Dendritic cell treated with granulocyte-macrophage colony-stimulating factor and Interleukin-4, amounts not matched to agents 40 ng/mL and 50 ng/mL, for 4 days (primary cell): ENCODE data around the gene BDKRB1.

Experiments used
- H3K27ac Mint-ChIP-seq: one replicate; pipeline ENCODE4 v1.8.0; 2022; ENCODE audit warnings: mild to moderate bottlenecking, mixed read lengths
- H3K27me3 Mint-ChIP-seq: one replicate; pipeline ENCODE4 v1.8.0; 2022; ENCODE audit warnings: mild to moderate bottlenecking, mixed read lengths
- H3K36me3 Mint-ChIP-seq: one replicate; pipeline ENCODE4 v1.8.0; 2022; ENCODE audit warnings: low read depth, mixed read lengths
- H3K4me1 Mint-ChIP-seq: one replicate; pipeline ENCODE4 v1.8.0; 2022; ENCODE audit warnings: low read depth, mixed read lengths
- H3K4me3 Mint-ChIP-seq: one replicate; pipeline ENCODE4 v1.8.0; 2022; ENCODE audit warnings: mild to moderate bottlenecking, moderate library complexity, mixed read lengths
- H3K9me3 Mint-ChIP-seq: one replicate; pipeline ENCODE4 v1.8.0; 2022; ENCODE audit warnings: mixed read lengths
- intact Hi-C: fragments of 100-400 bp; cut with micrococcal nuclease; formaldehyde crosslinking; loops from one replicate; pipeline ENCODE4 v1.15.0; 2022

BDKRB1 gene

DNA sequence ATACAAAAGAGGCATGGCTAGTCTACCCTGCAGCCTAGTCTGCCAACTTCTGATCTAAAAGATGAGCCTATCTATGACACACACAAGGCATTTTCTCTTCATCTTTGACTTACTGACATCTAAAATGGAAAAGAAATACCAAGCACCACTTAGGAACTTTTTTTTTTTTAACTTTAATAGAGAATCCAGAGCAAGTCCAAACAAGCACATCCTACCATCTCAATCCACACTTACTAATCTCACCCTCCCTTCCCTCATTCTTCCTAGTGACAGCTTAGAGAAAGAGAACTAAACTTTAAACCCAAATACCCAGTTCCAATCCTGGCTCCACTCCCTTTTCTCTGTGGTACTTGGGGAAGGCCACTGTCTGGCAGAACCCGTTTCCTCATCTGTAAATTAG lies 31.8 kb downstream of the BDKRB1 start:
- Mint-ChIP-seq H3K9me3 (no peaks in the 10 kb centered on the region), H3K4me3 (no peak overlapping the region)

DNA sequence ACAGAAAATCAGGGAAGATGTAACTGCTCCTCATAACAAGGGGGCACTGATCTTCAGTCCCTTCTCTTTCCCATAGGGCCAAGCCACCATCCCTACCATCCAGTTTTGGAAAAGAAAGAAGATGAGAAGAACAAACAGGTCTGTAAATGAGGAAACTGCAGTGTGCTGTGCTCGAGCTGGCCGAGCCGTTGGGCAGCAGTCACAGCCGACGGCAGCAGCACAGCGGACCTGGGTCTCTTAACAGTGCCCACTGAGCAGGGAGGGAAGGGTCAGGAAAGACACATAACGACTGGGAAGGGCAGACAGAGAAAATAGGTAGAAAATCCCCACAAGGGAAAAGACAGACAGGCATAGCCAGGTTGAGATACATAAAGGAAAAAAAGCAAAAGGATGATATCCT lies 38.2 kb downstream of the BDKRB1 start:
- peaks cover 45% of the 10 kb centered on the region for H3K36me3 Mint-ChIP-seq
- no peaks in the 10 kb centered on the region for H3K27me3 Mint-ChIP-seq
- H3K27ac Mint-ChIP-seq = no peak overlapping the region
- no peaks in the 10 kb centered on the region for H3K9me3 Mint-ChIP-seq
- H3K4me1 Mint-ChIP-seq = no peaks in the 10 kb centered on the region
- H3K4me3 Mint-ChIP-seq = no peak overlapping the region
- intact Hi-C loops = no loop called here

More for the DNA sequence above, 31.8 kb downstream of the BDKRB1 start:
- intact Hi-C loops = no loop called here
- H3K27me3 Mint-ChIP-seq = no peaks in the 10 kb centered on the region
- no peak overlapping the region for H3K27ac Mint-ChIP-seq
- peaks cover 77% of the 10 kb centered on the region for H3K36me3 Mint-ChIP-seq
- H3K4me1 Mint-ChIP-seq = no peaks in the 10 kb centered on the region

DNA sequence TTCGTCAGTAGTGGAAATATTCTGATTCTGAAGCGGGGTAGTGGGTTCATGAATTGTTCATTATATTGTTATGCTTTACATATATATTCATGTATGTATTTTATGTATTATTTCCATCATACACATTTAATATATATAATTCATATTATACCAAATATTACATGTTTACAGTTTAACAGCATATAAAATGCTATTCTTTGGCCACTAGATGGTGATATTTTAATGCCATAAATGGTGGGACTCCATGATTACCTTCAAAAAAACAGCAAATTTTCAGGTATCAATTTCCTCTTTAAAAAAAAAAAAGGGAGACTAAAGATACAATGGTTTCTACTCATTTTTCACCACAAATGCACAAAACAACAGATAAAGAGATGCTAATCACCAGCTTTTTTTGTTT lies 41.0 kb downstream of the BDKRB1 start:
- no peak overlapping the region for H3K4me3 Mint-ChIP-seq
- intact Hi-C loops = loop anchor here (1.0 kb wide), 1 partner anchor 127 kb away; no protein-coding TSS in a partner anchor

DNA sequence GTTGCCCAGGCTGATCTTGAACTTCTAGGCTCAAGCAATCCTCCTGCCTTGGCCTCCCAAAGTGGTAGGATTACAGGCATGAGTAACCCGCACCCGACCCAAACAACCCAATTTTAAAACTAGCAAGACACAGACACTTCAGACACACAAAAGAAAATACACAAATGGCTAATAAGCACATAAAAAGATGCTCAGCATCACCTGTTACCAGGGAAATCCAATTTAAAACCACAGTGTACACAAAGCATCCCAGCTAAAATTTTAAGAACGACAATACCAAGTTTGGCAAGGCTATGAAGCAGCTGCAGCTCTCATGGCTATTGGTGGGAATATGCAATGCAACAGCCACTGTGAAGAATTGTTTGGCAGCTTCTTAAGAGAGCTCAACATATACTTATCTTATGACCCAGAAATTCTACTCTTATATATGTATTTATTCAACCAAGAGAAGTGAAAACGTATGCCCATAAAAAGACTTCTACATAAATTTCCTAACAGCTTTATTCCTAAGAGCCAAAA lies 42.0 kb downstream of the BDKRB1 start:
- Mint-ChIP-seq H3K27me3 (no peaks in the 10 kb centered on the region), H3K27ac (no peak overlapping the region), H3K4me1 (no peaks in the 10 kb centered on the region), H3K36me3 (peaks cover 43% of the 10 kb centered on the region), H3K4me3 (no peak overlapping the region), H3K9me3 (no peaks in the 10 kb centered on the region)
- intact Hi-C loops = loop anchor here (1.0 kb wide), 1 partner anchor 126 kb away; no protein-coding TSS in a partner anchor

More for the DNA sequence above, 41.0 kb downstream of the BDKRB1 start:
- no peaks in the 10 kb centered on the region for H3K27me3 Mint-ChIP-seq
- no peaks in the 10 kb centered on the region for H3K9me3 Mint-ChIP-seq
- no peak overlapping the region for H3K27ac Mint-ChIP-seq
- no peaks in the 10 kb centered on the region for H3K4me1 Mint-ChIP-seq
- peaks cover 37% of the 10 kb centered on the region for H3K36me3 Mint-ChIP-seq

DNA sequence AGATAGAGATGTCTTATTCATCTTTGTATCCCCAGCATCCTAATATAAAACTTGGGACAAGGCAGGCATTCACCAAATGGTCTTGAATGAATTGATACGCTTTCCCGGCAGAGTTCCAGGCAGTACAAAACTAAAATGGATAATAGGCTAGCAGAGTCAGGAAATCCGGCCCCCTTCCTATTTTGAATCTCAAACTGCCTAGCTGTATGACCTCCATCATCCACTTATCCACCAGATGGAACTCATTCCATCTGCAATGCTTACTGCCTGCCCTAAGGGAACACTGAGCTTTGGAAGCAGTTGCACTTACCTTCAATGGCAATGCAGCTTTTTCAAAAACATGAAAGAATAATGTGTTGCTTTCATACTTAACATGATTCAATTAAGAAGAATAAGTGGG lies 43.4 kb downstream of the BDKRB1 start:
- H3K4me3 Mint-ChIP-seq = no peak overlapping the region
- H3K27me3 Mint-ChIP-seq = no peaks in the 10 kb centered on the region
- peaks cover 45% of the 10 kb centered on the region for H3K36me3 Mint-ChIP-seq
- no peaks in the 10 kb centered on the region for H3K9me3 Mint-ChIP-seq
- H3K27ac Mint-ChIP-seq = no peak overlapping the region
- H3K4me1 Mint-ChIP-seq = no peaks in the 10 kb centered on the region
- intact Hi-C loops = no loop called here

DNA sequence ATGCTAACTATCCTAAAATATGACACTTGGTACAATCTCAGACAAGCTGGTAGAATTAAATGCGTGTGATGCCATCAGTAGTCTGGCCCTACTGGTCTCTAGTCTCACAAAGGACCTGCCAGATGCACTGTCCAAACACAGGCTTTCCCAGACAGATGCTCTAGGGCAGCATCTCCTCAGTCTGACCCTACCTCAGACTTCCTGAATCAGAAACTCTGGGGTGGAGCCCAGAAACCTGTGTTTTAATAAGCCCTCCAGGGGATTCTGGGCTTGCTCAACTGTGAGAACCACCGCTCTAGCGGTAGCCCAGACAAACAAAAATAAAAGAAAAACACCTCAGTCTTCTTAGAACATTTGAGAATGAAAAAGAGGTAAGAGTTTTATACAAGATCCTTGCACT lies 48.0 kb downstream of the BDKRB1 start:
- Mint-ChIP-seq H3K36me3 (peaks cover 79% of the 10 kb centered on the region), H3K4me3 (no peak overlapping the region), H3K4me1 (no peaks in the 10 kb centered on the region), H3K9me3 (no peaks in the 10 kb centered on the region), H3K27me3 (no peaks in the 10 kb centered on the region), H3K27ac (no peak overlapping the region)
- intact Hi-C loops = no loop called here

DNA sequence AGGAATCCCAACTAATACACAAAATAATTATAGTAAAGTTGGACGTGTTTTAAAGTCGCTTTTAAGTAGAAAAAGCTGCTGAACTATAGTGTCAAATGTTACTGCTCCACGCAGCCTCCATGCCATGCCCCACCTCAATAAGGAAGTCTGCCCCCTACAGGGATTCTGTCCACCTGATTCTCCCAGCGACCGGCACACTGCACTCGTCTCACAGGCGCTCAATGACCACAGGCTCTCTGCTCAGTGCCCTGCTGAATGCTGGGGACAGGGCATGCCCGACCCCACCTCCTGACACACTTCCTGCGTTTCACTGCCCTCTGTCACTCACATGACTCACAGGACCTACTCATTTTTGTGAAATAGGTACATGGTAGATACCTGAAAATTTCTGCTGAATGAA lies 48.9 kb downstream of the BDKRB1 start:
- intact Hi-C loops = no loop called here
- Mint-ChIP-seq H3K27me3 (no peaks in the 10 kb centered on the region), H3K4me1 (no peaks in the 10 kb centered on the region), H3K36me3 (peaks cover 81% of the 10 kb centered on the region), H3K4me3 (no peak overlapping the region), H3K27ac (no peak overlapping the region), H3K9me3 (no peaks in the 10 kb centered on the region)

DNA sequence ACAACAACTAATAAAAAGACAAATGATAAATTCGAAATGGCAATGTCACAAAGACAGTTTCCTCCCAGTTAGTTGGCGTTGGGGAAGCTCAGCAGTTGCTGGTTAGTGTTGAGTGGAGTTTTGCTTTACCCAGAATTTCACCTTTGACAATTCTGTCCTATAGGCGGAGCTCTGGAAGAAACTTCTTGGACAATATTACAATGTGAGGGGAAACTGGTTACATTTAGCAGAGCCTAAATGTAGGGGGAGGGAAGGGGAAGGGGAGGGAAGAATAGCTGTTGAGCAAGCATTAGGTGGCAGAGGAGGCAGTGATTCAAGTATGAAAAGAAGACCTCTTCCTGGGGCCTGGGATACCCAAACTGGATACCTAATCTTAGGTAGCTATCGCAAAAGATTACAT lies 51.4 kb downstream of the BDKRB1 start:
- Mint-ChIP-seq H3K9me3 (no peaks in the 10 kb centered on the region), H3K27me3 (no peaks in the 10 kb centered on the region), H3K36me3 (peaks cover 81% of the 10 kb centered on the region), H3K27ac (no peak overlapping the region), H3K4me3 (no peak overlapping the region), H3K4me1 (no peaks in the 10 kb centered on the region)
- intact Hi-C loops = no loop called here

DNA sequence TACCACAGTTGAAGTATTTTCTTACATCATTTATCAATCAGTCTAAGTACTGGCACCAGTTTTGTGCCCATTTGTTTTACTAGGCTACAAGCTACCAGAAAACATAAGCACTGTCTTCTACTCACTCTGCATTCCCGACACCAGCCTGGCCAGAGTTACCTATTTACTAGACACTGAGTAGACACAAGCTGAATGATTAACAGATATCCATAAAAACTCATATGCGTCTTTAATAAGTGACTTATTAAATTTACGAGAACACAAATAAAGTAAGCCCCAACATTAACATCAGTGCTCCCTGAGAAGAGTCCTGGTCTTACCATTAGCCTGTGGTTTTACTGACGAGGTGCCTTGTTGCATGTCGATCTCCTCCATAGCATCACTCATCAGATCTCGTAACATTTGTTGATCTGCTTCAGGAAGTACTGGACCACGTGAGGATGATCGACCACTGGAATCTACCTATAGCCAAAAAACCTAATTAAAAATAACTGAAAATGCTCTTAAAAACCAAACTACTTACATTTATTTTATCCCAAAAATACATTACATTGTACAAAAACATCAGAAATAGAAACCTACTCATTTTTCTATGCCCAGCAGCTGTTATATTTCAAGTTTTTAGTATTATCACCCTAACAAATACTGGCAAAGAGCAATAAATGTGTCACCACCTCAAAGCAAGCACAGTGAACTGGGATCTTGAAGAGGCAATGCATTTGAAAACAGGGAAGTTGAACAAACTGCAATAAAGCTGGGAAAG lies 53.3 kb downstream of the BDKRB1 start:
- intact Hi-C loops = no loop called here
- Mint-ChIP-seq H3K36me3 (peaks cover 81% of the 10 kb centered on the region), H3K27ac (no peak overlapping the region), H3K4me1 (no peaks in the 10 kb centered on the region), H3K9me3 (no peaks in the 10 kb centered on the region), H3K27me3 (no peaks in the 10 kb centered on the region), H3K4me3 (no peak overlapping the region)

DNA sequence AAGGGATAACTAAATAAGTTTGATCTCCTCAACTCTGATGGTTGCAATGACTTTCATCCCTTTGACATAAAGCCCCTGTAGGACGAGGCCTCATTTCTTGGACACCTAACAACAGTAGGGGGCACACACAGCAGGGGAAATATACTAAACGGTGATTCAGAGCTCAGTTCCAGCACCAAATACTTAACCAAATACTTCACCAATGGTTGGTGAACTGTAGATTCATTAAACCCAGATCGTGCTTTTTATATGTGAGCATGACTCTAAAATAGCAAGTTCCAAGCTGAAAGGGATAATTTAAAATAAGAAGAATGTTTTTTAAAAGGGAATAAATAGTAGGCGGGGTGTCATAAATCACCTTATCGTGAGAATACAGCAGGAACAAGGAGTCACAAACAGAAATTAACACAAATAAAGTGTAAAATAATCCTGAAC lies 53.9 kb downstream of the BDKRB1 start:
- Mint-ChIP-seq H3K9me3 (no peaks in the 10 kb centered on the region), H3K4me3 (no peak overlapping the region), H3K27me3 (no peaks in the 10 kb centered on the region), H3K36me3 (peaks cover 81% of the 10 kb centered on the region), H3K27ac (no peak overlapping the region), H3K4me1 (no peaks in the 10 kb centered on the region)
- intact Hi-C loops = loop anchor here (10.0 kb wide), 1 partner anchor 225 kb away; no protein-coding TSS in a partner anchor

DNA sequence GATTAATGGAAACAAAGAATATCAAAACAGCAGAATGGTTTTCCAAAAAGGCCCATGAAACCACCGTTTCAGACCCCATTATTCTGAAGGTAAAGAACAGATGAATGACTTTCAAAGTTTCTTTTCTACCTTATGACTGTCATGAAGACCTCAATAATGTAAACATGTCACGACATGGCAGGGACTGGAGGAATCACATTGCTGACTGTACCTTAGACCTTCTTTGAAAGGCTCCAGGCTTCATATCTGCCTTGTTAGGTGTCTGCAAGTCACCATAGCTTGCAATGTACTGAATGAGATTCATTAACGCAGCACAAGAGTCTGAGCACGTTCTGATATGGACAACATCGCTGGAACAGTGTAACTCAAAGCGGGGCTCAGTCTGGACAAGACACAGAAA lies 54.9 kb downstream of the BDKRB1 start:
- Mint-ChIP-seq H3K9me3 (no peaks in the 10 kb centered on the region), H3K27me3 (no peaks in the 10 kb centered on the region), H3K36me3 (peaks cover 81% of the 10 kb centered on the region), H3K4me1 (no peaks in the 10 kb centered on the region), H3K4me3 (no peak overlapping the region), H3K27ac (no peak overlapping the region)
- intact Hi-C loops = loop anchor here (10.0 kb wide), 1 partner anchor 224 kb away; no protein-coding TSS in a partner anchor
